GM23338 (cell line): ENCODE results near the gene CBY1. TPM values are rescaled to one million over a fixed set of nuclear protein-coding genes. Genes with fewer than 3 reads are reported as not detected.

Experiments used
- ATAC-seq: fragments of 200-7000 bp; cut with Tn5 transposase; 3 replicates; pipeline ENCODE4 v1.9.1; 2020
- DNase-seq: peaks from one replicate; pipeline ENCODE4 v3.0.0-alpha.2; 2015; ENCODE audit warnings: low spot score
- H2AFZ ChIP-seq: fragments of 200-600 bp; sonication (generic); 2 replicates; pipeline ENCODE4 v1.8.0; 2016; ENCODE audit warnings: antibody characterized with exemption, mild to moderate bottlenecking, moderate library complexity
- H3F3A ChIP-seq: fragments of 200-600 bp; sonication (generic); replicated peaks from 2 replicates; pipeline ENCODE4 v1.8.0; 2017; ENCODE audit warnings: antibody characterized with exemption, mixed run types, low read depth
- H3K27ac ChIP-seq: fragments of 200-600 bp; sonication (generic); 2 replicates; pipeline ENCODE4 v1.6.1; 2016; ENCODE audit warnings: low read depth
- H3K27me3 ChIP-seq: fragments of 200-600 bp; sonication (generic); 2 replicates; pipeline ENCODE4 v1.8.0; 2016; ENCODE audit warnings: mild to moderate bottlenecking, mixed run types, moderate library complexity; ENCODE audit not compliant: insufficient read depth
- H3K36me3 ChIP-seq: fragments of 200-600 bp; sonication (generic); 2 replicates; pipeline ENCODE4 v1.8.0; 2016; ENCODE audit warnings: mild to moderate bottlenecking; ENCODE audit not compliant: insufficient read depth
- H3K4me1 ChIP-seq: fragments of 200-600 bp; sonication (generic); 2 replicates; pipeline ENCODE4 v1.8.0; 2016; ENCODE audit warnings: mild to moderate bottlenecking, moderate library complexity; ENCODE audit not compliant: insufficient read depth
- H3K4me2 ChIP-seq: fragments of 200-600 bp; sonication (generic); 2 replicates; pipeline ENCODE4 v1.7.1; 2017; ENCODE audit warnings: mixed run types
- H3K4me3 ChIP-seq: fragments of 200-600 bp; sonication (generic); 2 replicates; pipeline ENCODE4 v1.6.1; 2016; ENCODE audit warnings: mixed run types
- H3K79me2 ChIP-seq: fragments of 200-600 bp; sonication (generic); replicated peaks from 2 replicates; pipeline ENCODE4 v1.8.0; 2017; ENCODE audit warnings: mild to moderate bottlenecking; ENCODE audit not compliant: insufficient read depth
- H3K9me2 ChIP-seq: fragments of 200-600 bp; sonication (generic); 2 replicates; pipeline ENCODE4 v1.8.0; 2017; ENCODE audit not compliant: insufficient read depth
- H4K20me1 ChIP-seq: fragments of 200-600 bp; sonication (generic); replicated peaks from 2 replicates; pipeline ENCODE4 v1.8.0; 2017; ENCODE audit warnings: mild to moderate bottlenecking; ENCODE audit not compliant: insufficient read depth
- H3K27ac Mint-ChIP-seq: 2 replicates; pipeline ENCODE4 v1.8.0; 2020; ENCODE audit warnings: inconsistent platforms, mild to moderate bottlenecking, moderate library complexity, mixed read lengths
- H3K27me3 Mint-ChIP-seq: 3 replicates; pipeline ENCODE4 v1.8.0; 2022; ENCODE audit warnings: low read depth, mild to moderate bottlenecking, moderate library complexity, mixed read lengths, inconsistent platforms; ENCODE audit not compliant: insufficient read depth, poor library complexity
- H3K36me3 Mint-ChIP-seq: 3 replicates; pipeline ENCODE4 v1.8.0; 2021; ENCODE audit warnings: low read depth, mild to moderate bottlenecking, inconsistent platforms, moderate library complexity, mixed read lengths
- H3K4me1 Mint-ChIP-seq: 3 replicates; pipeline ENCODE4 v1.8.0; 2020; ENCODE audit warnings: mild to moderate bottlenecking, inconsistent platforms, mixed read lengths
- H3K4me3 Mint-ChIP-seq: 3 replicates; pipeline ENCODE4 v1.8.0; 2021; ENCODE audit warnings: moderate library complexity, mild to moderate bottlenecking, inconsistent platforms, mixed read lengths
- H3K9me3 Mint-ChIP-seq: 3 replicates; pipeline ENCODE4 v1.8.0; 2020; ENCODE audit warnings: moderate library complexity, mild to moderate bottlenecking, inconsistent platforms, mixed read lengths
- CREB1 ChIP-seq: fragments of 250-450 bp; sonication (Bioruptor Pico); IDR thresholded peaks from 2 replicates; pipeline ENCODE4 v1.5.0; 2020; ENCODE audit warnings: low read depth, mild to moderate bottlenecking, moderate library complexity
- ETS1 ChIP-seq: IDR thresholded peaks from 2 replicates; pipeline ENCODE4 v1.6.1; 2016; ENCODE audit warnings: antibody characterized with exemption
- EZH2 ChIP-seq: fragments of 200-600 bp; sonication (generic); IDR thresholded peaks from one replicate; pipeline ENCODE4 v1.8.0; 2017; ENCODE audit warnings: antibody characterized with exemption, mild to moderate bottlenecking, low read depth; ENCODE audit not compliant: unreplicated experiment
- JUNB ChIP-seq: IDR thresholded peaks from one replicate; pipeline ENCODE4 v1.6.1; 2016; ENCODE audit warnings: antibody characterized with exemption; ENCODE audit not compliant: unreplicated experiment
- STAT1 ChIP-seq: IDR thresholded peaks from one replicate; pipeline ENCODE4 v1.6.1; 2016; ENCODE audit warnings: antibody characterized with exemption; ENCODE audit not compliant: unreplicated experiment
- ZNF114 ChIP-seq: fragments of 250-450 bp; sonication (Bioruptor Pico); IDR thresholded peaks from 2 replicates; pipeline ENCODE4 v1.5.0; 2020; ENCODE audit warnings: mild to moderate bottlenecking, moderate library complexity
- ZNF331 ChIP-seq: fragments of 250-450 bp; sonication (Bioruptor Pico); IDR thresholded peaks from 2 replicates; pipeline ENCODE4 v1.5.0; 2020; ENCODE audit warnings: low read depth, mild to moderate bottlenecking, moderate library complexity
- polyA plus RNA-seq: library from polyadenylated mRNA; unstranded; fragments of >200 nt; fragmentation: Nextera tagmentation; extraction: Ambion mirVana; gene quantifications from 2 replicates; pipeline ENCODE4 v1.2.1, GENCODE V29; 2016
- total RNA-seq: library from RNA; depleted of rRNA; stranded (reverse); fragments of >200 nt; shearing (Covaris generic); gene quantifications from 2 replicates; pipeline ENCODE4 v1.2.3, GENCODE V29; 2014
- TF ChIP-seq, protein P1 (sequence below): IDR thresholded peaks from one replicate; pipeline ENCODE4 v1.6.1; 2018; ENCODE audit warnings: antibody characterized with exemption; ENCODE audit not compliant: unreplicated experiment
- TF ChIP-seq, protein P2 (sequence below), 2 experiments: fragments of 200-600 bp in 1 of 2; sonication (generic) in 1 of 2; conservative IDR thresholded peaks; 2 replicates each; pipeline versions ENCODE4 v1.5.1 to v1.6.1; 2016 to 2017; ENCODE audit warnings: antibody characterized with exemption in 2 of 2, low read depth in 2 of 2, mild to moderate bottlenecking in 2 of 2, moderate library complexity in 1 of 2

Gene CBY1
- total and polyA plus RNA-seq, 2 experiments from 2014 or later, result 12.8 to 36.4 TPM

GRCh38 chr22:38610234-38610633 is 46.2 kb upstream of the CBY1 start (continued):
- TF ChIP-seq, protein P1, sequence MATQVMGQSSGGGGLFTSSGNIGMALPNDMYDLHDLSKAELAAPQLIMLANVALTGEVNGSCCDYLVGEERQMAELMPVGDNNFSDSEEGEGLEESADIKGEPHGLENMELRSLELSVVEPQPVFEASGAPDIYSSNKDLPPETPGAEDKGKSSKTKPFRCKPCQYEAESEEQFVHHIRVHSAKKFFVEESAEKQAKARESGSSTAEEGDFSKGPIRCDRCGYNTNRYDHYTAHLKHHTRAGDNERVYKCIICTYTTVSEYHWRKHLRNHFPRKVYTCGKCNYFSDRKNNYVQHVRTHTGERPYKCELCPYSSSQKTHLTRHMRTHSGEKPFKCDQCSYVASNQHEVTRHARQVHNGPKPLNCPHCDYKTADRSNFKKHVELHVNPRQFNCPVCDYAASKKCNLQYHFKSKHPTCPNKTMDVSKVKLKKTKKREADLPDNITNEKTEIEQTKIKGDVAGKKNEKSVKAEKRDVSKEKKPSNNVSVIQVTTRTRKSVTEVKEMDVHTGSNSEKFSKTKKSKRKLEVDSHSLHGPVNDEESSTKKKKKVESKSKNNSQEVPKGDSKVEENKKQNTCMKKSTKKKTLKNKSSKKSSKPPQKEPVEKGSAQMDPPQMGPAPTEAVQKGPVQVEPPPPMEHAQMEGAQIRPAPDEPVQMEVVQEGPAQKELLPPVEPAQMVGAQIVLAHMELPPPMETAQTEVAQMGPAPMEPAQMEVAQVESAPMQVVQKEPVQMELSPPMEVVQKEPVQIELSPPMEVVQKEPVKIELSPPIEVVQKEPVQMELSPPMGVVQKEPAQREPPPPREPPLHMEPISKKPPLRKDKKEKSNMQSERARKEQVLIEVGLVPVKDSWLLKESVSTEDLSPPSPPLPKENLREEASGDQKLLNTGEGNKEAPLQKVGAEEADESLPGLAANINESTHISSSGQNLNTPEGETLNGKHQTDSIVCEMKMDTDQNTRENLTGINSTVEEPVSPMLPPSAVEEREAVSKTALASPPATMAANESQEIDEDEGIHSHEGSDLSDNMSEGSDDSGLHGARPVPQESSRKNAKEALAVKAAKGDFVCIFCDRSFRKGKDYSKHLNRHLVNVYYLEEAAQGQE, result no peak

DNA sequence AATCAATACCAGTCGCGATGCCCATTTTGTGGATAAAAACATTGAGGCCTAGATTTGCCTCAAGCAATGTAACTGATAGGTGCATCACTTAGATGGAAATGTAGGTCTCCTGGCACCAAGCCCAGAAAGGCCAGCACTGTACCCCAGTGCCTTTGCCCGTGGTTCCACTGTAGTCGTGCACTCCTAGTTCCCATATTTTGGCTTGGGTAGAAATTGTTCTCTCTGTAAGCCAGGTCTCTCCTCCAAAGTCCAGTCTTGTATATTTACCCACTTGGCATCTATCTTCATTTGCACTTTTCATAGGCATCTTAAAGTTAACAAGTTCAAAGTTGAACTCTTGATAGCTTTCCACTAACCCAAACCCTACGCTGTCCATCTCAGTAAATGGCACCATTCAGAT is 44.9 kb upstream of the CBY1 start:
- Mint-ChIP-seq H3K9me3 (no peaks in the 10 kb centered on the region), H3K27ac (no peak overlapping the region), H3K4me1 (peaks cover 4% of the 10 kb centered on the region), H3K27me3 (peaks cover 7% of the 10 kb centered on the region), H3K4me3 (no peak overlapping the region), H3K36me3 (peaks cover 9% of the 10 kb centered on the region)
- Histone ChIP-seq H3K27me3 (no peaks in the 10 kb centered on the region), H3K9me2 (no peaks in the 10 kb centered on the region), H4K20me1 (no peaks in the 10 kb centered on the region), H3K4me2 (no peak overlapping the region), H3K4me3 (no peak overlapping the region), H3K27ac (no peak overlapping the region), H3K36me3 (no peaks in the 10 kb centered on the region), H2AFZ (no peak overlapping the region), H3K4me1 (no peaks in the 10 kb centered on the region), H3F3A (no peaks in the 10 kb centered on the region; the same call in 1 of the 2 replicates), H3K79me2 (no peaks in the 10 kb centered on the region)
- DNase-seq (no peak), ATAC-seq (no peak)
- TF ChIP-seq ZNF331 (CRISPR knock-in tag), result no peak
- TF ChIP-seq, protein P2, sequence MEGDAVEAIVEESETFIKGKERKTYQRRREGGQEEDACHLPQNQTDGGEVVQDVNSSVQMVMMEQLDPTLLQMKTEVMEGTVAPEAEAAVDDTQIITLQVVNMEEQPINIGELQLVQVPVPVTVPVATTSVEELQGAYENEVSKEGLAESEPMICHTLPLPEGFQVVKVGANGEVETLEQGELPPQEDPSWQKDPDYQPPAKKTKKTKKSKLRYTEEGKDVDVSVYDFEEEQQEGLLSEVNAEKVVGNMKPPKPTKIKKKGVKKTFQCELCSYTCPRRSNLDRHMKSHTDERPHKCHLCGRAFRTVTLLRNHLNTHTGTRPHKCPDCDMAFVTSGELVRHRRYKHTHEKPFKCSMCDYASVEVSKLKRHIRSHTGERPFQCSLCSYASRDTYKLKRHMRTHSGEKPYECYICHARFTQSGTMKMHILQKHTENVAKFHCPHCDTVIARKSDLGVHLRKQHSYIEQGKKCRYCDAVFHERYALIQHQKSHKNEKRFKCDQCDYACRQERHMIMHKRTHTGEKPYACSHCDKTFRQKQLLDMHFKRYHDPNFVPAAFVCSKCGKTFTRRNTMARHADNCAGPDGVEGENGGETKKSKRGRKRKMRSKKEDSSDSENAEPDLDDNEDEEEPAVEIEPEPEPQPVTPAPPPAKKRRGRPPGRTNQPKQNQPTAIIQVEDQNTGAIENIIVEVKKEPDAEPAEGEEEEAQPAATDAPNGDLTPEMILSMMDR (conservative IDR thresholded peaks at IDR 0.05; ENCODE audit: low read depth in 2 of 2), result no peak
- no peak for TF ChIP-seq EZH2
- TF ChIP-seq CREB1, result no peak
- no peak for TF ChIP-seq ETS1
- no peak for TF ChIP-seq JUNB
- TF ChIP-seq ZNF114 (CRISPR knock-in tag), result no peak
- TF ChIP-seq, protein P1, result no peak
- no peak for TF ChIP-seq STAT1
